WERI-Rb-1 (cell line): Measurements from ENCODE around the gene SLFN12L.

Source experiments
- DNase-seq: peaks from one replicate; pipeline ENCODE4 v3.0.0-alpha.2; 2020
- H3K27ac ChIP-seq: fragments of 250-450 bp; sonication (Bioruptor Pico); 2 replicates; pipeline ENCODE4 v1.5.1; 2020; ENCODE audit warnings: mild to moderate bottlenecking, moderate library complexity
- H3K27me3 ChIP-seq: fragments of 250-450 bp; sonication (Bioruptor Pico); 2 replicates; pipeline ENCODE4 v1.5.1; 2021; ENCODE audit warnings: mild to moderate bottlenecking, low read depth, moderate library complexity; ENCODE audit not compliant: insufficient read depth, severe bottlenecking
- H3K36me3 ChIP-seq: fragments of 250-450 bp; sonication (Bioruptor Pico); 2 replicates; pipeline ENCODE4 v1.5.1; 2020; ENCODE audit warnings: mild to moderate bottlenecking, moderate library complexity
- H3K4me3 ChIP-seq: 2 replicates; pipeline ENCODE4 v1.5.1; 2011; ENCODE audit warnings: low read depth, mild to moderate bottlenecking, control low read depth, low read length
- H3K9me3 ChIP-seq: fragments of 250-450 bp; sonication (Bioruptor Pico); 2 replicates; pipeline ENCODE4 v1.5.1; 2021; ENCODE audit warnings: mild to moderate bottlenecking, moderate library complexity; ENCODE audit not compliant: severe bottlenecking
- CTCF ChIP-seq: IDR thresholded peaks from 2 replicates; pipeline ENCODE4 v1.5.1; 2011; ENCODE audit warnings: low read depth, mild to moderate bottlenecking, control low read depth, inconsistent platforms, low read length

Gene SLFN12L

GRCh38 chr17:35433075-35433894 lies 104.2 kb downstream of the SLFN12L start:
- no peak overlapping the region for H3K27ac ChIP-seq
- peaks cover 80% of the 10 kb centered on the region for H3K27me3 ChIP-seq
- DNase-seq = no peak
- no peaks in the 10 kb centered on the region for H3K9me3 ChIP-seq
- TF ChIP-seq CTCF = no peak
- H3K4me3 ChIP-seq = no peak overlapping the region
- H3K36me3 ChIP-seq = no peaks in the 10 kb centered on the region

GRCh38 chr17:35432176-35433074 lies 105.1 kb downstream of the SLFN12L start, which contains the start of gene SLFN12:
Gene SLFN12, minus strand, starts transcription at chr17:35432500. Its CDS starts 9,472 bp downstream, at chr17:35423028.
- DNase-seq = no peak
- no peak within 1 kb of the TSS for H3K27ac ChIP-seq
- H3K9me3 ChIP-seq = no peaks in the 10 kb centered on the region
- no peak within 1 kb of the TSS for H3K4me3 ChIP-seq
- no peak for TF ChIP-seq CTCF
- H3K27me3 ChIP-seq = peaks cover 83% of the 10 kb centered on the region
- no peaks in the 10 kb centered on the region for H3K36me3 ChIP-seq

GRCh38 chr17:35429702-35430101 lies 107.8 kb downstream of the SLFN12L start:
- DNase-seq = no peak
- no peaks in the 10 kb centered on the region for H3K9me3 ChIP-seq
- no peak for TF ChIP-seq CTCF
- peaks cover 86% of the 10 kb centered on the region for H3K27me3 ChIP-seq
- no peak overlapping the region for H3K4me3 ChIP-seq
- H3K27ac ChIP-seq = no peak overlapping the region
- no peaks in the 10 kb centered on the region for H3K36me3 ChIP-seq

- TF ChIP-seq CTCF = no peak
- DNase-seq = no peak
- Histone ChIP-seq H3K27ac (no peak overlapping the region), H3K36me3 (no peaks in the 10 kb centered on the region), H3K27me3 (peaks cover 86% of the 10 kb centered on the region), H3K4me3 (no peak overlapping the region), H3K9me3 (no peaks in the 10 kb centered on the region)
Measured at GRCh38 chr17:35428229-35428628, 109.2 kb downstream of the SLFN12L start.

- Histone ChIP-seq H3K27ac (no peak overlapping the region), H3K36me3 (no peaks in the 10 kb centered on the region), H3K27me3 (peaks cover 83% of the 10 kb centered on the region), H3K9me3 (peaks cover 3% of the 10 kb centered on the region), H3K4me3 (no peak overlapping the region)
- TF ChIP-seq CTCF = no peak
- DNase-seq = no peak
Measured at GRCh38 chr17:35423761-35424160, 113.7 kb downstream of the SLFN12L start.
